CD4-positive, alpha-beta T cell treated with Interferon alpha-2 for 1 hour (primary cell): ENCODE measurements around the gene UBE2QL1.

Source experiments
- DNase-seq, 2 donors: peaks; one replicate each; pipeline ENCODE4 v3.0.0-alpha.2; 2020 to 2022

The UBE2QL1 gene

DNA sequence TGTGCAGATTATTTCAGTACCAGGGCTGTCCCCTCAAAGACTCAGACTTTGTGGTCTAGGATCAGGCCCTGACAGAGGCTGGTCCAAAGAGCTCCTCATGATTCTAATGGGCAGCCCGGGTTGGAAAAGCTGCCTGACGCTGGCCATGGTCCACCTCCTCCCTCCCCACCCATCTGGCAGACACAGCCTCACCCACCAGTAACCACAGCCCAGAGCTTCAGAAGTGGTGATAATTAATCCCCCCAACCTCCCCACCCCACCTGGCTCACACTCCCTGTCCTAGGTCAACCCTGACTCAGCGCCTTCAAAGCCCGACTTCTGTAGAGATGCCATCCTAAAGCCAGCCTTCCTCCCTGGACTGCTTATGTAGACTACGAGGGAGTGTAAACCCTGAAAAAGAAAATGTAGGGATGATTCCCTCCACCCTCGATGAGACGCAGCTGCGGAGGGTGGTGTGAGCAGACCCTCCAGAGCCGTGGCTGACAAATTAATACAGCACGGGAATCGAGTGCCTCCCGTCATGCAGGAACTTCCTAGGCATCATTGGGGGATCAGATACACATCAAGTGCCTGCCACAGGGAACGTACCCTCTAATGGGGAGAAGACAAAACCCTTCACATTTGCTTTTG, 7.0 kb downstream of the UBE2QL1 start:
- no peak for DNase-seq

- DNase-seq: no peak
Observed at GRCh38 chr5:6456766-6457370, 8.2 kb downstream of the UBE2QL1 start.

- DNase-seq: no peak
Observed at GRCh38 chr5:6457592-6457991, 8.9 kb downstream of the UBE2QL1 start.

- no peak for DNase-seq
Observed at GRCh38 chr5:6458833-6459232, 10.2 kb downstream of the UBE2QL1 start.

DNA sequence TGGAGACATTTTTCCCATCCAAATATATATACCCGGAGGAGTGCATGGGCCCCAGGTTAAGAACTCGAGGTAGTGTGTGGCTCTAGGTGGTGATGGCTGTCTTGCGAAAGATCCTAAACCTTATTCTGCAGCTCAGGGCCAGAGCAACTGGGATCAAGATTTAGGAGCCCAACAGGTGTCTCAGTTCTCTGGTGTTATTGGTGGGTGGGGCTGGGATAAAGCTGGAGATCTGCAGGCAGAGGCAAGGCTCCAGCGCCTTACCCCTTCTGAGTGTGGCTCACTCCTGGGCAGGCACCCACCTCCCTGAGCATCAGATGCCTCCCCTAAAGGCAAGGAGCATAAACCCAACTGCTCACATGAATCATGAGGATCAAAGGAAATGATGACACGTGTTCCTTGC, 11.2 kb downstream of the UBE2QL1 start:
- DNase-seq: no peak

DNA sequence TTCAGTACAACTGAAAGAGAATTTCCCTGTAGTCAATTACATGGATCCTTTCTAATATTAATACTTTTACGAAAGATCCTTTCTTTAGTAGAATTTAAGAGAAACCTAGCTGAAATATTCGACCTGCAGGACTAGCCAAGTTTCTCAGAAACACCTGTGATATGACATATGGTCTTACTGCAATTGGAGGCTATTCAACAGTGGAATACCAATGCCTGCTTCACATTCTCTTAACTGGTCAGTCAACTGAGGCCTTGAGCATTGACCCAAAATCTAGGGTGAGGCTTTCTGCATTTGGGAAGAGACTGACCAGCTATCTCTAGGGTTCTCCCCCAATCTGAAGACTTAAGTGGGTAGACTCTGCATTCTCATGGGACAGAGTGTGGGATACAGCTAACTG, 12.3 kb downstream of the UBE2QL1 start:
- DNase-seq: no peak

- DNase-seq: no peak
Observed at GRCh38 chr5:6461793-6462650, 13.4 kb downstream of the UBE2QL1 start.

GRCh38 chr5:6462671-6463070, 14.0 kb downstream of the UBE2QL1 start:
- no peak for DNase-seq

DNA sequence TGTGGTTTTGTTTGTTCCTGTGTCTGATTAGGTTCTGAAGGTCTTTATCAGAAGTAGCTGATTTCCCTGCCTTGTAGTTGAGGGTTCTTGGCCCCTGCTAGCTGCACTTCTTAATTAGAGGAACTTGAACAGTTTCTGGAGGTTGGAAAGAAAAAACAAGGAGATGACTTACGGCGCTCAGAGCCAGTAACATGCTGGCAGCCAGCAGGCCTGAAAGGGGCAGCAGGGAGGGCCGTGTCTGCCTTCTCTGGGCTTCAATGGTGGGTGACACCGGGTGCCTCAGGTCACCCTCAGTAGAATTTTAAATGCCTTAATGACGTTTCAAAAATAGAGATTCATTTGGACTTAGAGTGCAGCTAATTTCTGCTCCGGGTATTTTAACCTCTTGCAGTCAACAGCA, 15.8 kb downstream of the UBE2QL1 start:
- no peak for DNase-seq

DNA sequence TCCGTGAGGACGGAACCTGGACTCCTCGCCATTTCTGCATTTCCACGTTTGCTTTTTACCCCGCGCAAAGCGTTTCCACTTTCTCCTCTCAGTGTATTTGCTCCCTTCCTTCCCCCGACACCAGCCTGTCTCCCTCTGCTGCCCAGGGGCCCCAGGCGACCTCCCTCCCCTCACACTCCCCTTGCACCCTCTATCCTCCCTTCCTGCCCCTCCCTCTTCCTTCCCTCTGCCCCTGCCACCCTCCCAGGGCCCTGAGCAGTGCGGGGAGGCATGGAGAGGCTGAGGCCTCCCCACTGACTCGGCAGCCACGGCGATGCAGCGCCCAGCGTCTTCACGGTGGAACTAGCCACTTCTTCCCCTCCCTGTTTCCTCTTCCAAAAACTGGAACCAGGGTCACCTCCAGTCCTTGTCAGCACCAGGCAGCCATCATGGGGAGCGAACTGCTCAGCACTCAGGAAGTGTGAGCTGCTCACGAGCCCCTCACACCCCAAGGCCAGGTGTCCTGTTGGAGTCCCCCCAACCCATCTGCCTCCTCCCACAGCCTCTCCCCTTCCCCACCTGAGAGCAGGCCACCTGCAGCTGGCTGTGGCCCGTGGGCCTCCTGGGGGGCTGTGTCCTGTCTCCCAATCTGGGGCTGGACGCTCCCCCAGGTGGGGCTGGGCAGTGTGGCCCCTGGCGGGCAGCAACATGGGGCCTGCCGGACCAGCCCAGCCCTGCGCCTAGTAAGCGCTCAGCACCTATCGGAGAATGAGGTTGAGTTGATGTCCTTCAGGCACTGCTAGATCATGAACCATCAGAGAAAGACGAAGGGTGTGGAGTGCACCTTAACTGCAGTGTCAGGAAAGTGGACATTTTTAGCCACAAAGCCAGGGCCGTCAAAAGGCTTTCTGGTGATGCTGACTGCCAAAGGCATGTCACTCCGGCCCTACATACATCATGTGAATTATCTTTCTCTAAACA, 17.5 kb downstream of the UBE2QL1 start:
- no peak for DNase-seq

DNA sequence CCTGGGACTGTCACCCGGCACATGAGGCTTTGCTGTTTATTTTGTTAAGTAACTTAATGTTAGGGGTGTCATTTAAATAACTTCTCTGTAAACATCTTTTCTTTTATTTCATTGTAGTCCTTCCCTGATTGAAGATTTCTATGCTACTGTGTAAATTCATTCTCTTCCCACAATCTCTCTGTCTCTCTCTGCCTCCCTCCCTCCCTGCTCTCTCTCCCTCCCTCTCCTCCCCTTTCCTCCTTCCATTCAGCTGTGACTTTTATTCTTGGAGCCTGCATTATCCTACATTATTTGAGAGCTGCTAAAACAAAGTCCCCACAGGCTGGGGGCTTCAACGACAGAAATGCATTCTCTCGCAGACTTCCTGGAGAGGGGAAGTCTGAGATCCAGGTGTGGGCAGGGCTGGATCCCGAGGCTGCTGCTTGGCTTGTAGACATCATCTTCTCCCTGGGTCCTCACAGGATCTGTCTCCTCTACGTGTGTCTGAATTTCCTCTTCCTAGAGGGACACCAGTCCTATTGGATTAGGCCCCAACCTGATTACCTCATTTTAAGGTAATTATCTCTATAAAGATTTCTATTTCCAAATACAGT, 18.4 kb downstream of the UBE2QL1 start:
- DNase-seq: no peak

- no peak for DNase-seq
Observed at GRCh38 chr5:6467591-6467990, 18.9 kb downstream of the UBE2QL1 start.

GRCh38 chr5:6468104-6468503, 19.4 kb downstream of the UBE2QL1 start:
- DNase-seq: no peak

GRCh38 chr5:6468870-6469269, 20.2 kb downstream of the UBE2QL1 start:
- DNase-seq: no peak

- no peak for DNase-seq
Observed at GRCh38 chr5:6469836-6470235, 21.2 kb downstream of the UBE2QL1 start.

DNA sequence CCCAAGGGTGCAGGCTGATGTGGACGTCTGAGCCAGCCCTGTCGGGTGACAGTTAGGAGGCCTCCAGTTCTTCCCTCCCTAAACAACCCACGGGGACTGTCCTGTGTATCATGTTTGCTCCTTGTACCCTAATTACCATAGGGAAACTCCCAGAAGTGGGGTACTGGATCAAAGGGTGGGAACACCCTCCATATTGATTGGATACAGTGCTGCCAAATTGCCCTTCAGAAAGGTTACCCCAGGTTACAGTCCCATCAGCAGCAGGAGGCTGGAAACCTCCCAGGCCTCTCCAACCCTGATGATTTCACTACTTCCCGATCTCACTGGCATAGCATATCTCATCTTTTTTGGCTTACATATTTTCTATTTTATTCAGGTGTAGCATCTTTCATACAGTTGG, 22.0 kb downstream of the UBE2QL1 start:
- DNase-seq: no peak

DNA sequence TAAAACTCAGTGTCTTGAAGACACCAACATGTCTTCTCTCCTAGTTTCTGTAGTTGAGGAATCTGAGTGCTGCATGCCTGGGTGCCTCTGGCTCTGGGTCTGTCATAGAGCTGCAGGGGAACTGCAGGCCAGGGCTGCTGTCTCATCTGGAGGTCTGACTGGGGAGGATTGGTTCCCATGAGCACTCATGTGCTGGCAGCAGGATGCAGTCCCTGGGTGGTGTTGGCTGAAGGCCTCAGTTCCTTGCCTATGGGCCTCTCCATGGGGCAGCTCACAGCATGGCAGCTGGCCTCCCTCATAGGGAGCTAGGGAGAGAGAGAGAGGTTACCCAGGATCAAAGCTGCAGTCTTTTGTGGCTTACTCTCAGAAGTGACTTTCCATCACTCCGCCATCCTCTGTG, 22.6 kb downstream of the UBE2QL1 start:
- DNase-seq: no peak

GRCh38 chr5:6472792-6473191, 24.1 kb downstream of the UBE2QL1 start:
- no peak for DNase-seq

GRCh38 chr5:6473284-6473683, 24.6 kb downstream of the UBE2QL1 start:
- no peak for DNase-seq

- no peak for DNase-seq
Observed at GRCh38 chr5:6475626-6476312, 27.1 kb downstream of the UBE2QL1 start.

GRCh38 chr5:6476313-6476661, 27.6 kb downstream of the UBE2QL1 start:
- no peak for DNase-seq

- no peak for DNase-seq
Observed at GRCh38 chr5:6478793-6479192, 30.1 kb downstream of the UBE2QL1 start.
